ENCODE results near the gene FLYWCH1. TPM values are rescaled to one million over a fixed set of nuclear protein-coding genes. Genes with fewer than 3 reads are reported as not detected.

The FLYWCH1 gene
- total RNA-seq, 2 donors from 2014 or later = 18.5 to 28.4 TPM

GRCh38 chr16:2964475-2965336 lies 53.0 kb downstream of the FLYWCH1 start:
- peak overlapping the region; percentile 32 for H3K4me3 ChIP-seq
- no peaks in the 10 kb centered on the region for H3K36me3 ChIP-seq
- peak; percentile 68 for DNase-seq
- H3K9me3 ChIP-seq = no peaks in the 10 kb centered on the region
- no peak overlapping the region for H3K27ac ChIP-seq
- peaks cover 29% of the 10 kb centered on the region for H3K4me1 ChIP-seq
- H3K27me3 ChIP-seq = peaks cover 63% of the 10 kb centered on the region
- intact Hi-C loops (cut with DNase I) = no loop called here
- no peak for TF ChIP-seq CTCF (IDR thresholded peaks at IDR 0.05)
- peak overlapping the region in 1 of 2 donors; percentile 35 for H3K9ac ChIP-seq (ENCODE audit: low read depth in 2 of 2, low read length in 2 of 2)

GRCh38 chr16:2966043-2966807 lies 54.5 kb downstream of the FLYWCH1 start:
- peaks cover 37% of the 10 kb centered on the region for H3K4me1 ChIP-seq
- H3K27me3 ChIP-seq = peaks cover 63% of the 10 kb centered on the region
- H3K36me3 ChIP-seq = no peaks in the 10 kb centered on the region
- H3K27ac ChIP-seq = no peak overlapping the region
- no peak overlapping the region for H3K9ac ChIP-seq (ENCODE audit: low read depth in 2 of 2, low read length in 2 of 2)
- no peak for DNase-seq
- intact Hi-C loops (cut with DNase I) = no loop called here
- H3K9me3 ChIP-seq = no peaks in the 10 kb centered on the region
- no peak for TF ChIP-seq CTCF (IDR thresholded peaks at IDR 0.05)
- peak overlapping the region; percentile 22 for H3K4me3 ChIP-seq

GRCh38 chr16:2966808-2967191 lies 55.1 kb downstream of the FLYWCH1 start:
- Histone ChIP-seq H3K4me1 (peaks cover 37% of the 10 kb centered on the region), H3K9me3 (no peaks in the 10 kb centered on the region), H3K27me3 (peaks cover 60% of the 10 kb centered on the region), H3K9ac (ENCODE audit: low read depth in 2 of 2, low read length in 2 of 2) (peak overlapping the region in 1 of 2 donors; percentile 8), H3K27ac (no peak overlapping the region), H3K4me3 (peak overlapping the region; percentile 22), H3K36me3 (no peaks in the 10 kb centered on the region)
- intact Hi-C loops (cut with DNase I) = no loop called here
- TF ChIP-seq CTCF (IDR thresholded peaks at IDR 0.05) = no peak
- peak; percentile 54 for DNase-seq

GRCh38 chr16:2967211-2967631 lies 55.5 kb downstream of the FLYWCH1 start:
- peak overlapping the region; percentile 22 for H3K4me3 ChIP-seq
- peaks cover 55% of the 10 kb centered on the region for H3K27me3 ChIP-seq
- peaks cover 37% of the 10 kb centered on the region for H3K4me1 ChIP-seq
- H3K9me3 ChIP-seq = no peaks in the 10 kb centered on the region
- DNase-seq = no peak
- no peak for TF ChIP-seq CTCF (IDR thresholded peaks at IDR 0.05)
- H3K36me3 ChIP-seq = no peaks in the 10 kb centered on the region
- H3K9ac ChIP-seq (ENCODE audit: low read depth in 2 of 2, low read length in 2 of 2) = peak overlapping the region in 1 of 2 donors; percentile 8
- intact Hi-C loops (cut with DNase I) = no loop called here
- H3K27ac ChIP-seq = no peak overlapping the region

- no peak overlapping the region for H3K4me3 ChIP-seq
- no peak for DNase-seq
- H3K9me3 ChIP-seq = no peaks in the 10 kb centered on the region
- TF ChIP-seq CTCF (IDR thresholded peaks at IDR 0.05) = no peak
- H3K27me3 ChIP-seq = peaks cover 50% of the 10 kb centered on the region
- intact Hi-C loops (cut with DNase I) = no loop called here
- H3K36me3 ChIP-seq = no peaks in the 10 kb centered on the region
- peaks cover 37% of the 10 kb centered on the region for H3K4me1 ChIP-seq
- peak overlapping the region in 1 of 2 donors; percentile 24 for H3K9ac ChIP-seq (ENCODE audit: low read depth in 2 of 2, low read length in 2 of 2)
- H3K27ac ChIP-seq = no peak overlapping the region
Observed at GRCh38 chr16:2967721-2968161, 56.0 kb downstream of the FLYWCH1 start.

Measured in colonic mucosa (tissue), 4 donors.